Mesenteric fat pad (tissue), 1 donor: ENCODE data around the gene PFDN5. TPM values are rescaled to one million over a fixed set of nuclear protein-coding genes. Genes with fewer than 3 reads are reported as not detected.
A peak's percentile ranks its signal among the peaks of the same experiment; 100 is the strongest.
"Not testable (repeated sequence)": the region's sequence is repeated elsewhere in the genome, so short reads cannot be mapped to it uniquely, and the experiment has no call there.

Experiments used
- DNase-seq: peaks from one replicate; pipeline ENCODE4 v3.0.0-alpha.2; 2020; ENCODE audit warnings: low spot score
- total RNA-seq: library from RNA; stranded (reverse); fragmentation: NEBNext Ultra II Directional; extraction: Animal tissue kit (Norgen Biotek cat#: 25700); gene quantifications from one replicate; pipeline ENCODE4 v1.2.1, GENCODE V29; 2021
- donor health status: DM: yes; HTN: yes; CAD: no.

PFDN5 gene
- total RNA-seq, 1 donor from 2014 or later = 371 TPM

- DNase-seq = no peak
Observed at GRCh38 chr12:53279888-53280498, 15.3 kb upstream of the PFDN5 start.

GRCh38 chr12:53286448-53286847 lies 8.9 kb upstream of the PFDN5 start:
- no peak for DNase-seq

GRCh38 chr12:53287741-53288216 lies 7.6 kb upstream of the PFDN5 start:
- no peak for DNase-seq

GRCh38 chr12:53288322-53288721 lies 7.0 kb upstream of the PFDN5 start:
- no peak for DNase-seq

GRCh38 chr12:53289891-53290290 lies 5.5 kb upstream of the PFDN5 start:
- DNase-seq = no peak

- no peak for DNase-seq
Observed at GRCh38 chr12:53290661-53291060, 4.7 kb upstream of the PFDN5 start.

- no peak for DNase-seq
Observed at GRCh38 chr12:53292426-53292825, 2.9 kb upstream of the PFDN5 start.

- DNase-seq = no peak
Observed at GRCh38 chr12:53295891-53296219, 513 bp downstream of the PFDN5 start.

- not testable (repeated sequence) for DNase-seq
Observed at GRCh38 chr12:53297106-53297505, 1.8 kb downstream of the PFDN5 start.

GRCh38 chr12:53298164-53298563 lies 2.8 kb downstream of the PFDN5 start:
- no peak for DNase-seq

- no peak for DNase-seq
Observed at GRCh38 chr12:53299101-53299453, 3.7 kb downstream of the PFDN5 start.

- peak; percentile 95 for DNase-seq
Observed at GRCh38 chr12:53299454-53300180, 4.3 kb downstream of the PFDN5 start, which contains the start of gene MYG1. Gene MYG1 (plus strand): TSS chr12:53299695. CDS start chr12:53299738, 43 bp downstream.

- DNase-seq = no peak
Observed at GRCh38 chr12:53300187-53300586, 4.8 kb downstream of the PFDN5 start.

GRCh38 chr12:53302903-53303302 lies 7.6 kb downstream of the PFDN5 start:
- DNase-seq = no peak

GRCh38 chr12:53306826-53307225 lies 11.5 kb downstream of the PFDN5 start:
- no peak for DNase-seq

GRCh38 chr12:53308276-53308675 lies 12.9 kb downstream of the PFDN5 start:
- DNase-seq = no peak

GRCh38 chr12:53313996-53314395 lies 18.7 kb downstream of the PFDN5 start:
- DNase-seq = no peak

GRCh38 chr12:53320352-53321195 lies 25.2 kb downstream of the PFDN5 start:
- no peak for DNase-seq

GRCh38 chr12:53324113-53324778 lies 28.9 kb downstream of the PFDN5 start:
- no peak for DNase-seq

GRCh38 chr12:53324779-53325510 lies 29.6 kb downstream of the PFDN5 start:
- peak; percentile 97 for DNase-seq
